Measurements from ENCODE around the gene DRAM1. TPM values are rescaled to one million over a fixed set of nuclear protein-coding genes. Genes with fewer than 3 reads are reported as not detected.

Gene DRAM1
- total RNA-seq, 3 donors from 2014 or later, result 31.2 to 32.4 (median 31.6) TPM

GRCh38 chr12:101875162-101875561 lies 2.2 kb upstream of the DRAM1 start:
- no peaks in the 10 kb centered on the region for H3K9me3 ChIP-seq
- peak overlapping the region in 1 of 2 donors; percentile 54 for H3K27ac ChIP-seq
- intact Hi-C loops (cut with DNase I; ENCODE audit: low total_unique reads), result no loop called here
- TF ChIP-seq CTCF (IDR thresholded peaks at IDR 0.05), result no peak
- TF ChIP-seq POLR2AphosphoS5 (IDR thresholded peaks at IDR 0.05), result no peak
- no peak for TF ChIP-seq POLR2A (IDR thresholded peaks at IDR 0.05)
- no peaks in the 10 kb centered on the region for H3K36me3 ChIP-seq
- no peaks in the 10 kb centered on the region for H3K4me1 ChIP-seq
- no peak overlapping the region for H3K4me3 ChIP-seq
- no peak for DNase-seq (ENCODE audit: low spot score in 2 of 2)
- no peaks in the 10 kb centered on the region for H3K27me3 ChIP-seq

DNA sequence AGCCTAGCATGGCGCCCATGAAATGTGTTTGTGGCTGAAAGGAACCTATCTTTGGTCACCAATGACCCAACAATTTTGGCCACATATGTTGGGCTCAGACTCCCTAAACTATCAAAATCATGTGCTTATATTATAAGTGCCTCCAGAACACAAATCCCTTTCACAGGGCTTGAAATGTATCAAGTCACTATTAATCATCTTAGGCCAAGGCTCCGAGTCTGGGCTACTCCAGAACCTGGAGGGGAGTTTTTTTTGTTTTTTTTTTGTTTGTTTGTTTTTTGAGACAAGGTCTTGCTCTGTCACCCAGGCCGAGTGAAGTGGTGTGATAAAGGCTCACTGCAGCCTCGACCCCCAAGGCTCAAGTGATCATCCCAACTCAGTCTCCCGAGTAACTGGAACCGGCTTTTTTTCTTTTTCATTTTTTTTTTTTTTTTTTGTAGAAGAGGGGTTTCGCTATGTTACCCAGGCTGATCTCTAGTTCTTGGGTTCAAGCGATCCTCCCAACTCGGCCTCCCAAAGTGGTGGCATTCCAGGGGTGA lies 989 bp upstream of the DRAM1 start:
- Histone ChIP-seq H3K4me1 (no peaks in the 10 kb centered on the region), H3K27ac (peak overlapping the region; percentile 90 to 99), H3K27me3 (no peaks in the 10 kb centered on the region), H3K4me3 (peak overlapping the region; percentile 87 to 93 (median 88)), H3K36me3 (no peaks in the 10 kb centered on the region), H3K9me3 (no peaks in the 10 kb centered on the region)
- DNase-seq (ENCODE audit: low spot score in 2 of 2), result no peak
- TF ChIP-seq POLR2AphosphoS5 (IDR thresholded peaks at IDR 0.05) (no peak), POLR2A (IDR thresholded peaks at IDR 0.05) (no peak), CTCF (IDR thresholded peaks at IDR 0.05) (no peak)
- intact Hi-C loops (cut with DNase I; ENCODE audit: low total_unique reads), result no loop called here

- intact Hi-C loops (cut with DNase I; ENCODE audit: low total_unique reads), result no loop called here
- no peaks in the 10 kb centered on the region for H3K4me1 ChIP-seq
- no peak for TF ChIP-seq CTCF (IDR thresholded peaks at IDR 0.05)
- TF ChIP-seq POLR2A (IDR thresholded peaks at IDR 0.05), result no peak
- TF ChIP-seq POLR2AphosphoS5 (IDR thresholded peaks at IDR 0.05), result no peak
- no peaks in the 10 kb centered on the region for H3K9me3 ChIP-seq
- no peaks in the 10 kb centered on the region for H3K36me3 ChIP-seq
- DNase-seq (ENCODE audit: low spot score in 2 of 2), result no peak
- H3K4me3 ChIP-seq, result peak overlapping the region; percentile 87 to 93 (median 88)
- no peaks in the 10 kb centered on the region for H3K27me3 ChIP-seq
- H3K27ac ChIP-seq, result peak overlapping the region; percentile 90 to 99
Measured at GRCh38 chr12:101877806-101878242, 444 bp downstream of the DRAM1 start.

GRCh38 chr12:101878243-101878821 lies 952 bp downstream of the DRAM1 start:
- H3K27ac ChIP-seq, result peak overlapping the region; percentile 90 to 99

GRCh38 chr12:101880769-101881168 lies 3.4 kb downstream of the DRAM1 start:
- intact Hi-C loops (cut with DNase I; ENCODE audit: low total_unique reads), result no loop called here
- TF ChIP-seq CTCF (IDR thresholded peaks at IDR 0.05) (no peak), POLR2A (IDR thresholded peaks at IDR 0.05) (no peak), POLR2AphosphoS5 (IDR thresholded peaks at IDR 0.05) (no peak)
- H3K27ac ChIP-seq, result no peak overlapping the region
- H3K36me3 ChIP-seq, result no peaks in the 10 kb centered on the region
- H3K4me3 ChIP-seq, result no peak overlapping the region
- no peaks in the 10 kb centered on the region for H3K4me1 ChIP-seq
- H3K9me3 ChIP-seq, result no peaks in the 10 kb centered on the region
- no peak for DNase-seq (ENCODE audit: low spot score in 2 of 2)
- no peaks in the 10 kb centered on the region for H3K27me3 ChIP-seq

More at GRCh38 chr12:101878243-101878821, 952 bp downstream of the DRAM1 start:
- H3K27me3 ChIP-seq, result no peaks in the 10 kb centered on the region
- no peak for DNase-seq (ENCODE audit: low spot score in 2 of 2)
- intact Hi-C loops (cut with DNase I; ENCODE audit: low total_unique reads), result no loop called here
- peak overlapping the region; percentile 87 to 93 (median 88) for H3K4me3 ChIP-seq
- H3K36me3 ChIP-seq, result no peaks in the 10 kb centered on the region
- TF ChIP-seq POLR2A (IDR thresholded peaks at IDR 0.05) (no peak), POLR2AphosphoS5 (IDR thresholded peaks at IDR 0.05) (peak in 1 of 3 donors; percentile 19)
- no peaks in the 10 kb centered on the region for H3K9me3 ChIP-seq
- no peaks in the 10 kb centered on the region for H3K4me1 ChIP-seq
